ENCODE results near the gene ERMP1.
"Not testable (repeated sequence)": the region's sequence is repeated elsewhere in the genome, so short reads cannot be mapped to it uniquely, and the experiment has no call there.

ERMP1 gene

GRCh38 chr9:5786370-5787127 lies 46.4 kb downstream of the ERMP1 start:
- DNase-seq (ENCODE audit: extremely low read depth in 1 of 2, low read depth in 1 of 2), result no peak

GRCh38 chr9:5784526-5785315 lies 48.2 kb downstream of the ERMP1 start:
- DNase-seq (ENCODE audit: extremely low read depth in 1 of 2, low read depth in 1 of 2), result no peak

GRCh38 chr9:5783982-5784381 lies 48.9 kb downstream of the ERMP1 start:
- no peak for DNase-seq (ENCODE audit: extremely low read depth in 1 of 2, low read depth in 1 of 2)

- DNase-seq (ENCODE audit: extremely low read depth in 1 of 2, low read depth in 1 of 2), result not testable (repeated sequence)
Measured at GRCh38 chr9:5783420-5783819, 49.5 kb downstream of the ERMP1 start.

GRCh38 chr9:5779705-5780218 lies 53.2 kb downstream of the ERMP1 start:
- DNase-seq (ENCODE audit: extremely low read depth in 1 of 2, low read depth in 1 of 2), result not testable (repeated sequence)

GRCh38 chr9:5778805-5779204 lies 54.1 kb downstream of the ERMP1 start:
- DNase-seq (ENCODE audit: extremely low read depth in 1 of 2, low read depth in 1 of 2), result no peak

GRCh38 chr9:5773324-5773999 lies 59.5 kb downstream of the ERMP1 start:
- DNase-seq (ENCODE audit: extremely low read depth in 1 of 2, low read depth in 1 of 2), result no peak

- no peak for DNase-seq (ENCODE audit: extremely low read depth in 1 of 2, low read depth in 1 of 2)
Measured at GRCh38 chr9:5767968-5768932, 64.7 kb downstream of the ERMP1 start.

- no peak for DNase-seq (ENCODE audit: extremely low read depth in 1 of 2, low read depth in 1 of 2)
Measured at GRCh38 chr9:5764130-5764868, 68.6 kb downstream of the ERMP1 start.

- DNase-seq (ENCODE audit: extremely low read depth in 1 of 2, low read depth in 1 of 2), result no peak
Measured at GRCh38 chr9:5762421-5762820, 70.5 kb downstream of the ERMP1 start.

- DNase-seq (ENCODE audit: extremely low read depth in 1 of 2, low read depth in 1 of 2), result no peak
Measured at GRCh38 chr9:5760338-5760737, 72.6 kb downstream of the ERMP1 start.

- no peak for DNase-seq (ENCODE audit: extremely low read depth in 1 of 2, low read depth in 1 of 2)
Measured at GRCh38 chr9:5756633-5757032, 76.3 kb downstream of the ERMP1 start.

- no peak for DNase-seq (ENCODE audit: extremely low read depth in 1 of 2, low read depth in 1 of 2)
Measured at GRCh38 chr9:5750569-5750968, 82.3 kb downstream of the ERMP1 start.

GRCh38 chr9:5749306-5749705 lies 83.6 kb downstream of the ERMP1 start:
- no peak for DNase-seq (ENCODE audit: extremely low read depth in 1 of 2, low read depth in 1 of 2)

- no peak for DNase-seq (ENCODE audit: extremely low read depth in 1 of 2, low read depth in 1 of 2)
Measured at GRCh38 chr9:5748438-5748837, 84.5 kb downstream of the ERMP1 start.

- no peak for DNase-seq (ENCODE audit: extremely low read depth in 1 of 2, low read depth in 1 of 2)
Measured at GRCh38 chr9:5743109-5743508, 89.8 kb downstream of the ERMP1 start.

- DNase-seq (ENCODE audit: extremely low read depth in 1 of 2, low read depth in 1 of 2), result no peak
Measured at GRCh38 chr9:5736563-5737346, 96.2 kb downstream of the ERMP1 start.

- no peak for DNase-seq (ENCODE audit: extremely low read depth in 1 of 2, low read depth in 1 of 2)
Measured at GRCh38 chr9:5735072-5735471, 97.8 kb downstream of the ERMP1 start.

Data from stimulated activated CD8-positive, alpha-beta memory T cell treated with anti-CD3 and anti-CD28 coated beads, Interleukin-7, amount 100 ng/mL, for 48 hours (primary cell).